Fibroblast of lung (primary cell): ENCODE measurements around the gene PGPEP1. TPM values are rescaled to one million over a fixed set of nuclear protein-coding genes. Genes with fewer than 3 reads are reported as not detected.

Experiments used
- DNase-seq, 2 donors: peaks; one replicate each; pipeline versions ENCODE4 v3.0.0 to v3.0.0-alpha.2; 2010; ENCODE audit warnings: low read depth in 2 of 2
- H2AFZ ChIP-seq: 2 replicates; pipeline ENCODE4 v1.5.1; 2012; ENCODE audit warnings: low read length, control low read depth, inconsistent platforms
- H3K27ac ChIP-seq: 2 replicates; pipeline ENCODE4 v1.5.1; 2011; ENCODE audit warnings: low read length, control low read depth; ENCODE audit not compliant: insufficient read depth
- H3K27me3 ChIP-seq: 2 replicates; pipeline ENCODE4 v1.5.1; 2011; ENCODE audit warnings: mild to moderate bottlenecking, low read length; ENCODE audit not compliant: control insufficient read depth, insufficient read depth
- H3K36me3 ChIP-seq: 2 replicates; pipeline ENCODE4 v1.5.1; 2011; ENCODE audit warnings: low read length; ENCODE audit not compliant: control insufficient read depth, insufficient read depth
- H3K4me1 ChIP-seq: 2 replicates; pipeline ENCODE4 v1.5.1; 2011; ENCODE audit warnings: low read length; ENCODE audit not compliant: control insufficient read depth, insufficient read depth; ENCODE audit errors: extremely low read depth
- H3K4me2 ChIP-seq: 2 replicates; pipeline ENCODE4 v1.5.1; 2011; ENCODE audit warnings: low read length, control low read depth; ENCODE audit not compliant: insufficient read depth; ENCODE audit errors: extremely low read depth
- H3K4me3 ChIP-seq, 4 experiments: fragments of 200-600 bp in 1 of 4; sonication (generic) in 1 of 4; replicated peaks in 1 of 4; 2 replicates each; pipeline ENCODE4 v1.5.1; 2011 to 2016; ENCODE audit warnings: low read length in 4 of 4, low read depth in 3 of 4, mild to moderate bottlenecking in 3 of 4, control low read depth in 2 of 4, inconsistent platforms in 1 of 4, mixed read lengths in 1 of 4; ENCODE audit not compliant: insufficient read depth in 1 of 4; ENCODE audit errors: control extremely low read depth in 1 of 4
- H3K79me2 ChIP-seq: 2 replicates; pipeline ENCODE4 v1.5.1; 2012; ENCODE audit warnings: mild to moderate bottlenecking, low read length, inconsistent platforms; ENCODE audit not compliant: control insufficient read depth, insufficient read depth
- H3K9ac ChIP-seq: 2 replicates; pipeline ENCODE4 v1.5.1; 2011; ENCODE audit warnings: mild to moderate bottlenecking, low read length, control low read depth; ENCODE audit not compliant: insufficient read depth
- H3K9me3 ChIP-seq: 2 replicates; pipeline ENCODE4 v1.5.1; 2012; ENCODE audit warnings: low read depth, low read length; ENCODE audit not compliant: control insufficient read depth, insufficient read depth
- H4K20me1 ChIP-seq: 2 replicates; pipeline ENCODE4 v1.5.1; 2011; ENCODE audit warnings: low read length; ENCODE audit not compliant: control insufficient read depth, insufficient read depth; ENCODE audit errors: extremely low read depth
- EZH2 ChIP-seq: IDR thresholded peaks from 2 replicates; pipeline ENCODE4 v1.5.1; 2012; ENCODE audit warnings: low read length, control low read depth, mild to moderate bottlenecking; ENCODE audit errors: missing control alignments
- polyA plus RNA-seq, 2 donors: library from polyadenylated mRNA; depleted of rRNA in 1 of 2; stranded (reverse) in 1 of 2; unstranded in 1 of 2; fragments of >200 nt; gene quantifications; 2 replicates each; pipeline ENCODE4 v1.2.1, GENCODE V29; 2011 to 2012; ENCODE audit warnings: missing spikeins in 1 of 2
- total RNA-seq: library from RNA; depleted of rRNA; stranded (reverse); fragments of >200 nt; gene quantifications from 2 replicates; pipeline ENCODE4 v1.2.1, GENCODE V29; 2014
- TF ChIP-seq, protein P1 (sequence below), 2 donors: IDR thresholded peaks in 1 of 2; conservative IDR thresholded peaks in 1 of 2; 1 replicate in 1 of 2; 2 replicates in 1 of 2; pipeline ENCODE4 v1.5.1; 2011 to 2012; ENCODE audit warnings: low read length in 2 of 2, control low read depth in 1 of 2, inconsistent platforms in 1 of 2, low read depth in 1 of 2, mild to moderate bottlenecking in 1 of 2

Gene PGPEP1
- total and polyA plus RNA-seq, 2 donors (not counting 1 experiment from before 2014, with no cell fraction given) = 17.0 to 78.8 TPM

- TF ChIP-seq EZH2 = no peak
- TF ChIP-seq, protein P1, sequence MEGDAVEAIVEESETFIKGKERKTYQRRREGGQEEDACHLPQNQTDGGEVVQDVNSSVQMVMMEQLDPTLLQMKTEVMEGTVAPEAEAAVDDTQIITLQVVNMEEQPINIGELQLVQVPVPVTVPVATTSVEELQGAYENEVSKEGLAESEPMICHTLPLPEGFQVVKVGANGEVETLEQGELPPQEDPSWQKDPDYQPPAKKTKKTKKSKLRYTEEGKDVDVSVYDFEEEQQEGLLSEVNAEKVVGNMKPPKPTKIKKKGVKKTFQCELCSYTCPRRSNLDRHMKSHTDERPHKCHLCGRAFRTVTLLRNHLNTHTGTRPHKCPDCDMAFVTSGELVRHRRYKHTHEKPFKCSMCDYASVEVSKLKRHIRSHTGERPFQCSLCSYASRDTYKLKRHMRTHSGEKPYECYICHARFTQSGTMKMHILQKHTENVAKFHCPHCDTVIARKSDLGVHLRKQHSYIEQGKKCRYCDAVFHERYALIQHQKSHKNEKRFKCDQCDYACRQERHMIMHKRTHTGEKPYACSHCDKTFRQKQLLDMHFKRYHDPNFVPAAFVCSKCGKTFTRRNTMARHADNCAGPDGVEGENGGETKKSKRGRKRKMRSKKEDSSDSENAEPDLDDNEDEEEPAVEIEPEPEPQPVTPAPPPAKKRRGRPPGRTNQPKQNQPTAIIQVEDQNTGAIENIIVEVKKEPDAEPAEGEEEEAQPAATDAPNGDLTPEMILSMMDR (conservative IDR thresholded peaks at IDR 0.05 in 1 of 2, IDR thresholded peaks at IDR 0.05 in 1 of 2; ENCODE audit: low read depth in 1 of 2, low read length in 2 of 2) = no peak
- Histone ChIP-seq H2AFZ (no peak overlapping the region), H3K4me3 (no peak overlapping the region), H3K27me3 (no peaks in the 10 kb centered on the region), H3K9ac (no peak overlapping the region), H4K20me1 (no peaks in the 10 kb centered on the region), H3K36me3 (no peaks in the 10 kb centered on the region), H3K9me3 (no peaks in the 10 kb centered on the region), H3K27ac (peak overlapping the region; percentile 98), H3K4me2 (no peak overlapping the region), H3K79me2 (no peaks in the 10 kb centered on the region), H3K4me1 (peaks cover 18% of the 10 kb centered on the region)
- DNase-seq = no peak
Measured at GRCh38 chr19:18373407-18373891, 33.1 kb downstream of the PGPEP1 start.

DNA sequence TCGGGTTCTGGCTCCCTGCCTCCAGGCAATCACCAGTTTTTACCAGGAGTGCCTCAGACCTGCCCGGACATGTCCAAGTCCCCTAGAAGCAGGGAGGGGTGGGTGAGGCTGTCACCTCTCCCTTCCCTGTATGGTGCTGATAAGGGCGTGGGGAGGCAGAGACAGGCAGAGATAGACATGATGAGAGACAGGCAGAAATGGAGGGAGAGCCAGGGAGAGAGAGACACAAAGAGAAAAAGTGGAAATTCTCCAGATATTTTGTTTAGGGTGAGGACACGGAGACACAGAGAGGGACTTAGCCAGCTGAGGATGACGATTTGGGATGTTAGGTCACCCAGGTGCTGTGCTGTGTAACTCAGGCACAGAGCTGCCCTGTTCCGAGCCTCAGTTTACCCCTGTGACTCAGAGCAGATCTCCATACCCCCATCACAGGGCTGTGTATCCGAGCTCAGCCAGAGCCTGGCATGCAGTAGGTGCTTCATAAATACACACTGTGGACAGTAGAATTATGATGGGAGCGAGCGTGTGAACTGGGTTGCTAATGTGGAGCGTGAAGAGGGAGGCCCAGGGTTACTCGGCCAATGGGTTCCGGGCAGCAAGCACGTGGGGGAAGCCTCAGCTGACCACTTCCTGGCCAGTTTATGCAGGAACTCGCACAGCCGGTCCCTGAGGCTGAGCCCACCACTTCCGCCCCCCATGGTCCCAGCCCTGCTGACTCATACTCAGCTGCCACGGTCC lies 33.7 kb downstream of the PGPEP1 start:
- TF ChIP-seq, protein P1 (conservative IDR thresholded peaks at IDR 0.05 in 1 of 2, IDR thresholded peaks at IDR 0.05 in 1 of 2; ENCODE audit: low read depth in 1 of 2, low read length in 2 of 2) = no peak
- no peak for TF ChIP-seq EZH2
- H2AFZ ChIP-seq = peak overlapping the region; percentile 35
- peaks cover 20% of the 10 kb centered on the region for H3K4me1 ChIP-seq
- H3K4me3 ChIP-seq = no peak overlapping the region
- no peaks in the 10 kb centered on the region for H3K9me3 ChIP-seq
- H3K27ac ChIP-seq = peak overlapping the region; percentile 98
- no peaks in the 10 kb centered on the region for H3K79me2 ChIP-seq
- no peaks in the 10 kb centered on the region for H3K27me3 ChIP-seq
- H3K36me3 ChIP-seq = no peaks in the 10 kb centered on the region
- peak overlapping the region; percentile 45 for H3K4me2 ChIP-seq
- H4K20me1 ChIP-seq = no peaks in the 10 kb centered on the region
- no peak overlapping the region for H3K9ac ChIP-seq
- peak; percentile 99 for DNase-seq

GRCh38 chr19:18377026-18377425 lies 36.6 kb downstream of the PGPEP1 start:
- Histone ChIP-seq H2AFZ (no peak overlapping the region), H3K9ac (no peak overlapping the region), H3K4me3 (no peak overlapping the region), H3K27me3 (no peaks in the 10 kb centered on the region), H3K4me2 (no peak overlapping the region), H4K20me1 (no peaks in the 10 kb centered on the region), H3K4me1 (peaks cover 23% of the 10 kb centered on the region), H3K36me3 (no peaks in the 10 kb centered on the region), H3K9me3 (no peaks in the 10 kb centered on the region), H3K79me2 (no peaks in the 10 kb centered on the region), H3K27ac (no peak overlapping the region)
- DNase-seq = no peak
- TF ChIP-seq, protein P1 (conservative IDR thresholded peaks at IDR 0.05 in 1 of 2, IDR thresholded peaks at IDR 0.05 in 1 of 2; ENCODE audit: low read depth in 1 of 2, low read length in 2 of 2) = no peak
- no peak for TF ChIP-seq EZH2
